Measurements from ENCODE around the gene MYRIP.
"Not testable (repeated sequence)": the region's sequence is repeated elsewhere in the genome, so short reads cannot be mapped to it uniquely, and the experiment has no call there.

Gene MYRIP

GRCh38 chr3:39809181-39809994, at the start of gene MYRIP:
Gene MYRIP (plus strand): TSS chr3:39809609. CDS start chr3:39900817, 91,208 bp downstream.
- no peak for DNase-seq (ENCODE audit: low read depth, low spot score)

- DNase-seq (ENCODE audit: low read depth, low spot score) = no peak
Observed at GRCh38 chr3:39760325-39760724, 49.1 kb upstream of the MYRIP start.

GRCh38 chr3:39762537-39763070, 46.8 kb upstream of the MYRIP start:
- no peak for DNase-seq (ENCODE audit: low read depth, low spot score)

GRCh38 chr3:39763390-39763789, 46.0 kb upstream of the MYRIP start:
- no peak for DNase-seq (ENCODE audit: low read depth, low spot score)

- DNase-seq (ENCODE audit: low read depth, low spot score) = no peak
Observed at GRCh38 chr3:39765575-39765974, 43.8 kb upstream of the MYRIP start.

- DNase-seq (ENCODE audit: low read depth, low spot score) = no peak
Observed at GRCh38 chr3:39766433-39766832, 43.0 kb upstream of the MYRIP start.

GRCh38 chr3:39766909-39767308, 42.5 kb upstream of the MYRIP start:
- not testable (repeated sequence) for DNase-seq (ENCODE audit: low read depth, low spot score)

- DNase-seq (ENCODE audit: low read depth, low spot score) = not testable (repeated sequence)
Observed at GRCh38 chr3:39778168-39778567, 31.2 kb upstream of the MYRIP start.

GRCh38 chr3:39779511-39780230, 29.7 kb upstream of the MYRIP start:
- DNase-seq (ENCODE audit: low read depth, low spot score) = no peak

GRCh38 chr3:39780352-39780751, 29.1 kb upstream of the MYRIP start:
- no peak for DNase-seq (ENCODE audit: low read depth, low spot score)

GRCh38 chr3:39781025-39781424, 28.4 kb upstream of the MYRIP start:
- no peak for DNase-seq (ENCODE audit: low read depth, low spot score)

- no peak for DNase-seq (ENCODE audit: low read depth, low spot score)
Observed at GRCh38 chr3:39781632-39782031, 27.8 kb upstream of the MYRIP start.

- DNase-seq (ENCODE audit: low read depth, low spot score) = no peak
Observed at GRCh38 chr3:39783680-39784079, 25.7 kb upstream of the MYRIP start.

- no peak for DNase-seq (ENCODE audit: low read depth, low spot score)
Observed at GRCh38 chr3:39784922-39785321, 24.5 kb upstream of the MYRIP start.

- no peak for DNase-seq (ENCODE audit: low read depth, low spot score)
Observed at GRCh38 chr3:39788128-39788883, 21.1 kb upstream of the MYRIP start.

- DNase-seq (ENCODE audit: low read depth, low spot score) = no peak
Observed at GRCh38 chr3:39791603-39792002, 17.8 kb upstream of the MYRIP start.

- no peak for DNase-seq (ENCODE audit: low read depth, low spot score)
Observed at GRCh38 chr3:39794880-39795279, 14.5 kb upstream of the MYRIP start.

- DNase-seq (ENCODE audit: low read depth, low spot score) = no peak
Observed at GRCh38 chr3:39801216-39801615, 8.2 kb upstream of the MYRIP start.

- not testable (repeated sequence) for DNase-seq (ENCODE audit: low read depth, low spot score)
Observed at GRCh38 chr3:39802486-39802885, 6.9 kb upstream of the MYRIP start.

- DNase-seq (ENCODE audit: low read depth, low spot score) = no peak
Observed at GRCh38 chr3:39803956-39804355, 5.5 kb upstream of the MYRIP start.

- no peak for DNase-seq (ENCODE audit: low read depth, low spot score)
Observed at GRCh38 chr3:39804951-39805350, 4.5 kb upstream of the MYRIP start.

- no peak for DNase-seq (ENCODE audit: low read depth, low spot score)
Observed at GRCh38 chr3:39805650-39806049, 3.8 kb upstream of the MYRIP start.
